ENCODE data around the gene PAM.

GRCh38 chr5:102781786-102782185 is 26.7 kb downstream of the PAM start:
- TF ChIP-seq CTCF (IDR thresholded peaks at IDR 0.05): no peak
- TF ChIP-seq POLR2A (IDR thresholded peaks at IDR 0.05): no peak
- no peak for TF ChIP-seq EP300 (IDR thresholded peaks at IDR 0.05)
